ENCODE measurements around the gene KRTAP5-2. TPM values are rescaled to one million over a fixed set of nuclear protein-coding genes. Genes with fewer than 3 reads are reported as not detected.
"Not testable (repeated sequence)": the region's sequence is repeated elsewhere in the genome, so short reads cannot be mapped to it uniquely, and the experiment has no call there.

The KRTAP5-2 gene
- total RNA-seq, 2 donors from 2014 or later: not detected

GRCh38 chr11:1576825-1577224, 21.3 kb downstream of the KRTAP5-2 start:
- ATAC-seq (no peak), DNase-seq (no peak)
- no peaks in the 10 kb centered on the region for H3K36me3 ChIP-seq (replicated peaks in 1 of 2; ENCODE audit: insufficient read depth in 1 of 2, low read depth in 2 of 2)
- TF ChIP-seq POLR2A (IDR thresholded peaks at IDR 0.05): no peak
- TF ChIP-seq CTCF (IDR thresholded peaks at IDR 0.05): no peak
- H3K9me3 ChIP-seq: no peaks in the 10 kb centered on the region
- H3K4me1 ChIP-seq: peaks cover 15% of the 10 kb centered on the region
- H3K27me3 ChIP-seq: no peaks in the 10 kb centered on the region
- no peak overlapping the region for H3K4me3 ChIP-seq
- whole genome bisulfite sequencing, 2 donors: 77 to 78% methylated on average over 6 of the region's 6 CpGs
- intact Hi-C loops (cut with DNase I): loop anchor here (5.0 kb wide), 1 partner anchor 35 kb away; no protein-coding TSS in a partner anchor
- H3K27ac ChIP-seq: no peak overlapping the region

GRCh38 chr11:1575756-1576155, 22.3 kb downstream of the KRTAP5-2 start:
- H3K4me1 ChIP-seq: peaks cover 22% of the 10 kb centered on the region
- WGBS, 2 donors: 86 to 89% methylated on average over 16 of the region's 16 CpGs
- not testable (repeated sequence) for H3K9me3 ChIP-seq; H3K4me3 ChIP-seq; ATAC-seq; H3K27ac ChIP-seq; DNase-seq; H3K27me3 ChIP-seq; H3K36me3 ChIP-seq (replicated peaks in 1 of 2; ENCODE audit: insufficient read depth in 1 of 2, low read depth in 2 of 2)
- intact Hi-C loops (cut with DNase I): loop anchor here (5.0 kb wide), 1 partner anchor 33 kb away; no protein-coding TSS in a partner anchor

- H3K4me3 ChIP-seq: no peak overlapping the region
- WGBS, 2 donors: 16% methylated on average over 6 to 7 of the region's 7 CpGs
- H3K27me3 ChIP-seq: no peaks in the 10 kb centered on the region
- TF ChIP-seq POLR2A (IDR thresholded peaks at IDR 0.05) (no peak), CTCF (IDR thresholded peaks at IDR 0.05) (no peak)
- DNase-seq (no peak), ATAC-seq (no peak)
- H3K4me1 ChIP-seq: peaks cover 31% of the 10 kb centered on the region
- H3K9me3 ChIP-seq: no peaks in the 10 kb centered on the region
- H3K27ac ChIP-seq: peak overlapping the region in 1 of 4 donors; percentile 96
- no peaks in the 10 kb centered on the region for H3K36me3 ChIP-seq (replicated peaks in 1 of 2; ENCODE audit: insufficient read depth in 1 of 2, low read depth in 2 of 2)
- intact Hi-C loops (cut with DNase I): loop anchor here (5.0 kb wide), 1 partner anchor 33 kb away; no protein-coding TSS in a partner anchor
Measured at GRCh38 chr11:1574933-1575242, 23.2 kb downstream of the KRTAP5-2 start.

GRCh38 chr11:1574238-1574932, 23.7 kb downstream of the KRTAP5-2 start:
- H3K4me1 ChIP-seq: peaks cover 36% of the 10 kb centered on the region
- H3K36me3 ChIP-seq (replicated peaks in 1 of 2; ENCODE audit: insufficient read depth in 1 of 2, low read depth in 2 of 2): no peaks in the 10 kb centered on the region
- peak overlapping the region; percentile 86 to 100 (median 94) for H3K27ac ChIP-seq
- intact Hi-C loops (cut with DNase I): no loop called here
- H3K27me3 ChIP-seq: no peaks in the 10 kb centered on the region
- H3K4me3 ChIP-seq: peak overlapping the region in 1 of 2 donors; percentile 31
- peak; percentile 34 for ATAC-seq
- WGBS, 2 donors: 0 to 1% methylated on average over 7 to 63 of the region's 64 CpGs
- DNase-seq: peak; percentile 66 to 78 (median 72)
- TF ChIP-seq CTCF (IDR thresholded peaks at IDR 0.05) (peak; percentile 57 to 98 (median 93)), POLR2A (IDR thresholded peaks at IDR 0.05) (peak; percentile 17 to 36 (median 32))
- no peaks in the 10 kb centered on the region for H3K9me3 ChIP-seq

- DNase-seq (peak; percentile 89 to 95 (median 94)), ATAC-seq (peak; percentile 70)
- no peaks in the 10 kb centered on the region for H3K27me3 ChIP-seq
- no peaks in the 10 kb centered on the region for H3K9me3 ChIP-seq
- peak overlapping the region; percentile 86 to 100 (median 94) for H3K27ac ChIP-seq
- peaks cover 41% of the 10 kb centered on the region for H3K4me1 ChIP-seq
- TF ChIP-seq CTCF (IDR thresholded peaks at IDR 0.05) (no peak), POLR2A (IDR thresholded peaks at IDR 0.05) (peak; percentile 78 to 84 (median 83))
- intact Hi-C loops (cut with DNase I): no loop called here
- no peaks in the 10 kb centered on the region for H3K36me3 ChIP-seq (replicated peaks in 1 of 2; ENCODE audit: insufficient read depth in 1 of 2, low read depth in 2 of 2)
- WGBS, 2 donors: 2 to 46% methylated on average over 3 to 7 of the region's 7 CpGs
- peak overlapping the region in 1 of 2 donors; percentile 31 for H3K4me3 ChIP-seq
Measured at GRCh38 chr11:1573903-1574237, 24.2 kb downstream of the KRTAP5-2 start.
